NCI-H82 treated with DMSO at 0.1 percent for 48 hours (cell line): ENCODE results near the gene ETS1.

Source experiments
- DNase-seq: peaks from one replicate; lab custom pipeline; 2025; ENCODE audit not compliant: unreplicated experiment; lab: John Stamatoyannopoulos, UW

The ETS1 gene

DNA sequence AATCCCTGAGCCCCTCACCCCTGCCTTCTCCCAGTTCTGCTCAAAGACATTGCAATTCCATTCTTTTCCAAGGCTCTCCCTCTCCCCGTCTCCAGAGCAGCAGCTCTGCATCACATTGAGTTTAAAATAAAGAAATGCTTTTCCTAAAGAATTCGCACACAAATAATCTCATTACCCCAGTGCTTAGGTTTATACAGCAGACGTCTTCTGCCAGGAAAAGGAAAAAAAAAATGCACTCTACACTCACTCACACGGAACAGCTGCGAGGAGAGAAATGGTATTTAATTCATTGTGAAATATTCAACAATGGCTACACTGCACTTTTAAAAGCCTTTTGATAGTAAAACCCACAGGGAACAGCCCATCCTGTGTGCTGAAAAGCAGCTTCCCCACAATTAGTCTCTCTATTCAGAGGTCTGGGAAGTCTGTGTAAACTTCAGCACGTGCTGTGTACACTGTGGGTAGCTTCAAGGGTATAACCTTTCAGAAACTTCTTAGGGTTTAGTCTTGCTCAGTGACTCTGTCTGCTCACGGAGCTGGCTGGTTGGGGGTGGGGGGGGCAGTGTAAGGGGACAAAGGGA is 42.8 kb downstream of the ETS1 start:
- DNase-seq, result peak; percentile 36

DNA sequence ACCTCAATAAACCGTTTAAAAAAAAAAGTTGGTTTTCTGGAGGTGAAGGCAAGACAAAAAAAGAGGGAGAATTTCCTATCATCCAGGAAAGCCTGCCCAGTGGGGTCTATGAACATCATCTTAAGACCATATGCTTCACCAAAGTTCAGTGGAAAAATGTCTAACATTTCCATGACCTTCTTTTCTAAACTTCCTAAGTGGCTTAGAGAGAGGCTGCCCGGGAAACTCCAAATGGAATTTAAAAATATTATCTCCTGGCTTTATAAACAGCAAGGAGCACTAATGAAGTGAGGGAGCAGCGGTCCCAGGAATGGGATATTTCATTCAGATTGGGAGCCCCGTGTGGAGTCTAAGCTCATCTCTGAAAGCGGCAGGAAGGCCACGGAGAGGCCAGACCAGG is 46.9 kb downstream of the ETS1 start:
- DNase-seq, result no peak

DNA sequence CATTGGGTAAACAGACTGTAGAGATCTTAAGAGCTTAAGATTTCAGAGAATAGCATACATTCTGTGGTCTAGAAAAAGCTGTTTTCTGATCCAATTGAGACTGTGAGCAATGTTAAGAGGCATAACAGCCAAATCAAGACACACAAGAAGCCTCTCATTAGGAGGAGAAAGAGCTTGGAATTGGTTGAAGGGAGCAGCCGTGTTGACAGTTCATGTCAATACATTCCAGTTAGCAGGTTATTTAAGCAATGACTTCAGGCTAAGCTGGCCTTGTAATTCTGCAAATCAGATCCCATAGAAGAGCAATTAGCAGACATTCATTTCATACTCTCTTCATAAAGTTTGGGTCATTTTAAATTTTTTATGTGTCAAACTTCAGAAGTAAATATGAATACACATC is 50.9 kb downstream of the ETS1 start:
- DNase-seq, result peak; percentile 46

DNA sequence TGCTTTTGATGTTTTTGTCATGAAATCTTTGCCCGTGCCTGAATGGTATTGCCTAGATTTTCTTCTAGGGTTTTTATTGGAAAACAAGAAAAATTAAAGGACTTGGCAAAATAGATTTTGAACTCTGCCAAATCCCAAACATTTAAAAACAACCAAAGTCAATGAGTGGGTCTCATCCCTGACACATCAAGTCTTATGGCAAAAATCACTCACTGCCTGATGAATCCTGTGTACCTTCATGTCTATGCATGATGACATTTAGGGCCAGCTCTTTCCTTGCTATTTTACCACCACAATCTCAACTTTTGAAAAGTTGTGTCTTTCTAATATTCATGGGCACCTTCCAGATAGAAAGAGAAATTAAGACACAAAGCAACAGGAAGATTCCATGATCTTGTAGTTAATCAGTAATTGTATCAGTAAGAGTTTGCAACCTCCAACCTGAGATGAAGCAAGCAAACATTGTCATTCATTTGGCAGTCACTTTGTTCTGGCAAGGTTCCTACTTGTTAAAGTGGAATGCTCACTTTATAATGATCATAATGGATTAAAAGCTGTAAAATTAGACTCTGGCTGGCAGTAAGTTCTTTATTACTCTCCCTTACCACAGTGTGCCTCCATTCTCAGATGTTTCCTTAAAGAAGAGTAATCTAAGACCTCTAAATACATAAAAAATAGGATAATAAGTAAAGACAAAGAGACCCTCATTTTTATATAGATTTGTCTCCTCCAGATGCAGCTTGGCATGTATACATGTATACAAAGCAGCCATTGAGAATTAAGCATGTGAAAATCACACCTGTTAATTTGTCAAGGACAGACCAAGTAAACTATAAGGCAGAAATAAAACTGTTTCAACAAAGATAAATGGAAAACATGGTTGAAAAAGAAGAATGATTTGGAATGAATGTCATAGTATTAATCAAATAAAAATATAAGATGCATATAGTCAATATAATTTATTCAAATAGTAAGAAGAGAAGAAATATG is 51.6 kb downstream of the ETS1 start:
- DNase-seq, result no peak

DNA sequence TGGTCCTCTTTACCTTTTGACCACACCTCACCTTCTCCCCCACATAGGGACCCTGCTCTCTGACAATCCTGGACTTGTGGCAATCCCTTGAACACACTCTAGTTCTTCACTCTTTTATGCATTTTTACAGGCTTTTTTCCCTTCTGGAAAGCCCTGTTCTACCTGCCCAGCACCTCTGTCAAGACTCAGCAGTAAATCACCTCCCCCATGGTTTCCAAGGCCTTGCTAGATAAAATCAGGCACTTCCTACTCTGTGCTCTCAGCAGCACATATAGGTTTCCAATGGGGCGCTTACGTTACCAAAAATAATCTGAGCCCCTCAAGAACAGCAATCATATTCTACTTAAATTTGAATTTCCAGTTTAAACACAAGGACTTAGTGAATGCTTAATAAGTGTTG is 53.9 kb downstream of the ETS1 start:
- no peak for DNase-seq

DNA sequence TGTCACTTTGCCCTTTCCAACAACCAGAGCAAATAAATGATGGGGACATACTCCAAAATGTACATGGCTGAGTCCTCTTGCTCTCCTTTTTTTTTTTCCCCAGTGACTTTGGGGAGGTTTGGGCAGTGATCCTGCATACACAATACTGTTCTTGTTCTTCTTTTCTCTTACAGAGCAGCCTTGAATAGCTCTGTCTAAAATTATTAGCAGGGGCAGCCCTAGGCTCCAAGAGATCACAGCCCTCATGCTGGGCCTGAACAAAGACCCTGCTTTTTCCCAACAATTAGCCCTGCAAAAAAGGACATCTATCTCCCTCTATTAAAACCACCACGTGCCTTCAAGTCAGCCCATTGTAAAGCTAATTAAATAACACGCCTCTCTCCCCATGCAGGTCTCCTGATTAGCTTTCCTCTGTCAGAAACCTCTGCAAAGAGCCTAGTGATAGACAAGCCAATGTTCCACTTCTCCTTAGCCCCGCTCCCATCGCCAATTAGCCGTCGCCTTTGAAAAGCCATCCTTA is 54.7 kb downstream of the ETS1 start:
- DNase-seq, result no peak

DNA sequence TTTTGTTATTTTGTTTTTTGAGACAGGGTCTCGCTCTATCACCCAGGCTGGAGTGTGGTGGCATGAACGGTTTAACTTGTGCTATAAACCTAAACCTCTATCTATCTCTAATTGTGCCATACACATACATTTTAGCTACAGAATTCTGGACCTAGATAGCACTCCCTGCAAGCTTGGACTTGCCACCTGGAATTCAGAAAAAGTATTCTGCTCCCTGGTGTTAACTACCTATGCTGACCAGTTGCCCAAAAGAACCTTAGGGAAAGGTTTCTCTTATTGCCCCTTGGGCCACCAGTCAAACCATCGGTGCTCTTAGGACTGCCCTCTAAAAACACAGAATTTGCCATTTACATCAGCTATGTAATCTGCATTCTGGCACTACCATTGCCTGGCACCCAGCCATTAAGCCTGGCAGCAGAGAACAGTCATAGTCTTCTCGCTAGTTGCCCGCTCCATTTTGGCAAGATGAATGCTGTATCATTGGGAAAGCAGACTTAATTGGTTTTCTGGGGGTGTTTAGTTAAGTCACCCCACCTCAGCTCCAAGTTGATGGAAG is 55.3 kb downstream of the ETS1 start:
- DNase-seq, result no peak

DNA sequence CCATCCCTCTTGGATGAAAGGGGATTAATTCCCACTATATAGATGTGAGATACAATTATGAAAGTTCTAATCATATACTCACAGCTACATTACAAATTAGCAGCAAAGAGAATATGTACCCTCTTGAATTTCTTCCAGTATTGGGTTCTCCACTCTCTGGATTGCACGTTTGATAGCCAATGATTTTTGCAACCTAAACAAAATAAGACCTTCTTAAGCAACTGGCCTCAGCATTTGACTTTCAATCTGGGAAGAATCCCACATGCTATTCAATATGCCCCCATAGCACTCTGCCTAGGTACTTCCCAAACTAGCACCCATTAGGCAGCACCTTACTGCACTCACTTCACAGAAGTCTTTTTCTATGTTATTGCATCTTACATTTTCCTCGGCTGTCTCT is 55.8 kb downstream of the ETS1 start:
- DNase-seq, result no peak

DNA sequence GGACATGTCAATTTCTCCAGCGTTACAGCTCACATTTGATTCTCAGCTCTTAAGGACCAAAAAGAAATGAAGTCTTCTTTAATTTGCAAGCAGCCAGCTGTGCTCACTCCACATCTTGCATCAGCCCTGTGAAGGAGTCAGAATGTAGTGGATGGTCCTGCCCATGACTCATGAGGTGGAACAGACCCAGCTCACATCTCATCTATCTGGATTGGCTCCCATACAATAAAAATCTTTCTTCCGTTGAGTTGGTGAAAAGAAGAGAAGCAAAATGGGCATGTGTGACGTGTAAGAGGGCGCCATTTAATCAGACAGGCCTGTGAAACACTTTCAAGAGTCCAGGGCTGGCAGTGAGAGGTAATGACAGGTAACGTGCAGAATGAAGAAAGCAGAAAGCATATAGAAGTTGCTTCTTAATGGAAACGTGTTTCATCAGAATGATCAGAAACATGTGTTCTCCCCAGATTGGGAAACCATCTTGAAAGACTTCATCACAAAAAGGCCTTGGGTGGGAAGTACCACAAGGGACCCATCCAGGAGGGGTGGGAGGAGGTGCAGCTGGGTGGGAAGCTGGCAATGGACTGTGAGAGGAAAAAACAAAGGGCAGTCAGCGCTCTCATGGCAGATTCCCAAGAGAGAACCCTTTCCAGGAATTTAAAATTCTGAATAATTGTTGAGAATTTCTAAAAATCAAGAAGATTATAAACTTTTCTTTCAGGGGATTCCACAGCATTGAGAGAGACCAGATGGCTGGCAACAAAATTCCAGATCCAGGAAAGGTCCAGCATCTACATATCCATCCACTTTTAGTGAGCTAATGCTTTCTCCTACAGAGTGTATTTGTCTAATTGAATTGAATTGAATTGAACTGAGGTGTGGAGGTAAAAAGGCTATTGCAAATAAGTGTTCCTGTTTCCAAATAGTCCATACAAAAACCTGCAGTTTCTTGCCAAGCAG is 57.0 kb downstream of the ETS1 start:
- DNase-seq, result no peak

DNA sequence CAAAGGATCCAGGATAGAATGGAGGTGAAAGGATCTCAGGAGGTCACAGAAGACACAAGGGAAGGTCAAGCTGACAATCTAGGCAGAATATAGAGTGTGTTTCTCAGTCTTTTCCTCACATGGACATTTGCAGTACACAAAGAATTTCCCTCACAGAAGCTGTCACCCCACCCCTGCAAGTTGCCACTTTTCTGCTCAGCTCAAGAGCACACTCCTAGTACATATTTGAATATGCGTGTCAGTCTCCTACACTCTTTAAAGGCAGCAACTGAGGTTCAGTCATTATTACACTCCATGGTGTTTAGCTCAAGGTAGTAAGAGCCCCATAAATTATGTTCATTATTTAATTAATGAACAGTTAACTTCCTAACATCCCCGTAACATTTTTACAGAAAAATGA is 59.1 kb downstream of the ETS1 start:
- DNase-seq, result no peak

DNA sequence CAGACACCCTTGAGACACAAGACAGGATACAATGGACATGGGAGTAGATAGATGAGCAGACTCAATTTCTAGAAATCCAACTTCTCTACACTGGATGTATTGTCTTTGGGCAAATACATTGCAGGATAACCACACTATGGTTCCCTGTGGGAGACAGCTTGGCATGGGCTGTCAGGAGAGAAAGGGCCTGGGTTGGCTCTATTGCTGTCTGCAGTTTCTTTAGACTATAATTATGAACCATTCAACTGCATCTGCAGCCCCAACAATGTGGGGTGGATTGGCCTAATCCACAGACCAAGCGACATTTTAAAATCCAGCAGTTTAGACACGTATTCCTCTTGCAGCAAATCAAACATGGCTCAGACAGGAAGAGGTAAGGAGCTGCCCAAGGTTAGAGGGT is 60.3 kb downstream of the ETS1 start:
- DNase-seq, result no peak

DNA sequence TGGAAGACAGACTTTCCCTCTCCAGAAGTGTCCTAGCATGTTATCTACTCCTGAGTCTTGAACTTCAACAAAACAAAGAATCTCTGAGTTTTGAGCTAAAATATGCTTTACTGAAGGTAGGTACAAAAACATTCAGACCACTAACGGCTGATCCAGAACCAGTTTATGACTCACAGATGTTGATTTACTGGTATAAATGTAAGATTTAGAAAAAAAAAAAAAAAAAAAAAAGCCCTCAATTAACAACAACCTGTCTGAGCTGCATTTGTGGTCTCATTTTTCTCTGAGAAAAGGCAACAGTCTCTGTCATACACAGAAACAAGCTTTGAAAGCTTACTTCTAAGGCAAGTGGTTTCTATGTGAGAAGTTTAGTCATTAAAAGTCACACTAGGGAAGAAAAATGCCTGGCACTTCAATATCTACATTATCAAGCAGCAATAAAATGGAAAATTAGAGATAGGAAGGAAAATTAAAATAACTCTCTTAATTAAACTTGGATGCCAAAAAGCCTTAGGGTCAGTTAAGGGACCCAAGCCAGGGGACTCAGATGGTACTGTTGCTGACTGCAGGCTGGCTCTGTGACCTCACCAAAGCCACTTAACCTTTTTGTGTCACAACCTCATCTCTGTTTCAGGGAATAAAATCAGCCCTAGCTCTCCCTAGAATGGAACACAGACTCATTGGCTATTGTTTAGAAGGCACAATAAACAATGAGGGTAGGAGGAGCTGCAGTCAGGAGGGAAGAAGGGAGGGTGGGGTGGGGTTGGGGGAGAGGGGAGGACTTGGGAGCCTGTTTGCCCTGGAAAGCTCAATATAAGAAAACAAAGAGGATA is 61.7 kb downstream of the ETS1 start:
- DNase-seq, result no peak

DNA sequence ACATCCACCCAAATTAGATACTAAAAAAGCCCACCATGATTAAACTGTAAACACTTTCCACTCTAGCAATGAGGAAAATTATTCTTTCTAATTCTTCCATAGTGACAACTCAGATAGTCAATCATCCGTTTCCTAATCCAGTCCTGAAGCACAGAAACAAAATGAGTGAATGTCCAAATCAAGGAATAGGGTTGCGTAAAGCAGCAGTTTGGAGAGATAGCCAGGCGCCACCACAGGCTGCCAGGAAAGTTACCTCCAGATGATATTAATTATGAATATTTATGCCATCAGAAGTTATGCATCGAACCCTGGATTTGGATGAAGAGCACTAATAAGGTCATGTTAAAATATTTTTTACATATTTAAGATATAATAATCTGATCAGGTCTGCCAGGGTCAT is 63.2 kb downstream of the ETS1 start:
- no peak for DNase-seq

DNA sequence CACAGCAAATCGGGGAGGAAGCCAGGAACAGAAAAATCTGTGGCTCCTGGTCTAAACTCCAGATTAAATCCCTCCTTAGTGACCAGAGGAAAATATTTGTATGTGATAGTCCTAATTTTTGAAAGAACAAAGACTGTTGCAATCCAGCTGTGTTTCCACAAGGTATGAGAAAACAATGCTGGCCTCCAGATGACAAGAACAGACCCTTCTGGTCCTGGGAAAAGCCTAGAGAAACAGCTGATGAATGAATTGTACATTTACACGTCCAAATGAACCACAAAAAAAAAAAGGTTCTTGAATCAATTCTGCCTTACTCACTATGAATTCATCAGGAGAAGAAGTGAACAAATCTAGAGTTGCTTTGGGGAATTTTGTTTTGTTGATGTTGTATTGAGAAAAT is 63.7 kb downstream of the ETS1 start:
- no peak for DNase-seq

DNA sequence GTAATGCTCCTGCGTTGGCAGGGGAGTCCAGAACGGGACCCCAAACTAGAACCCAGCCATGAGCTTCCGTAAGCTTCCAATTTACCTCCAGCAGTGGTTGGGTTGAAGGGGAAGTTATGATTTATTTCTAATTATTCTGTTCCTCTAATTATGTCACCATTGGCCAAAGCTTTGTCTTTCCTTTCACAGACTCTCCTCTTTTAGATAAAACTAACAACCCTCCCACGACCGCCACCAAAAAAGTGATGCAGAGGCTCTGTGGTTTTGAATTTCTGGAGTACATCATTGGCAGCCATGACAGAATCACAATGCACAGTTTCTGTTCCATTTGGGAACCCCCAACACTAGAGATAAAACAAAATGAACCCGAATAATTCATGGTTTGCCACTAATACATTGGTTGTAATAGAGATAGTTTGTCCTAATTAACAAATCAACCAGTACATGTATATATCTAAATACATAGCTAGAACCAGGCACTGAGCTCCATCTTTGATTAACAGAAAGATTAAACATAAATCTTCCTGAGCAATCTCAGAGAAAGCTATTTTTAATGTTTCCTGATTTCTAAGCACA is 64.3 kb downstream of the ETS1 start:
- no peak for DNase-seq

DNA sequence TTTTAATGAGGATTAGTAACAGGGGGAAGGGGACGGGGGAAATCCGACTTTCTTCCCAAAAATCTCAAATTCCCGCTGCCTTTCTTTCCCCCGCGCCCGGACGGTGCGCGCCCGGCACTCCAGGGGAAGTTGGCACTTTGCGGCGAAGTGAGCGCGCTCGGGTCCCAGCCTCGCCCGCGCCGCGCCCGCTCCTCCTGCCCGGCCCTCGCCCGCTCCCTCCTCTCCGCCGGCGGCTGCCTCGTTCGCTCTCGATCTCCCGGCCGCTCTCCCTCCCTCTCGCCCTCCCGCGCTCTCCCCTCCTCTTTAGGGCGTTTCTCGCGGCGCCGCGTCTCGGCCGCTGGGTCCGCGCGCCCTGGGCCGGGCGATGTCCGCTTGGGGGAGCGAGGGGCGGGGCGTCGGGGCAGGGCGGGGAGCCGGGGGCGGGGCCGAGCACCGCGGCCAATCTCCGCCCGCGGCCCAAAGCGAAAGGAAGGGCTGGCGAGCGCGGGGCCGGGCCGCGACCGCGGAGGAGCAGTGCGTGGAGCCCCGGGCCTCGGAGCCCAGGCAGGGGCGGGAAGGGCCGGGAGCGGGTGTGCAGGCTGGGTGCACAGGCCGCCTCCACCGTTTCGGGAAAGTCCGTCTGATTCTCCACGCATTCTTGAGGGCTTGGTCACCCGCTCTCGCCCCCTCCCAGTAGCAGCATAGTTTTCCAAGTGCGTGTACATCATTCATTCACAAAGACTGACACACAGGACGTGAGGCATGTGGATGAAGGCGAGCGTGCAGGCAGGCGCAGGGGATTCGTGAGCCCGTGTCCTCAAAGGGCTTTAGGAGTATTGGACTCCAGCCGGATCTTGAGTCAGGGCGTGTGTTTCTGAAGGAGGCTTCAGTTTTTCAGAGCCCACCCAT is 65.1 kb downstream of the ETS1 start:
- peak; percentile 41 for DNase-seq

DNA sequence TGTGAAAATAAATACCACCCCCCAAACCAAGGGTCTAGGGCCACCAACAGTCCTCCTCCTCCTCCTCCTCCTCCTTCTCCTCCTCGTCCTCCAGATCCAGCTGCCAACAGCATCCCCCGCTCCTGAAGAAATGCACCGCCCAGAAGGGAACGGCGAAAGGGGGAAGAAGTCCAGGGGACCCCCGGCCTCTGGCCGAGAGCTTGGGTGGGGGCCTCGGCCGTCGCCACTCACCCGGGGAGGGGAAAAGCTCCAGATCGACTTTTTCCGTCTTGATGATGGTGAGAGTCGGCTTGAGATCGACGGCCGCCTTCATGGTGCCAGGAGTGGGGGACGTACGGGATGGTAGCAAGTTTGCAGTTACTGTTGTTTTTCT is 65.7 kb downstream of the ETS1 start:
- no peak for DNase-seq

DNA sequence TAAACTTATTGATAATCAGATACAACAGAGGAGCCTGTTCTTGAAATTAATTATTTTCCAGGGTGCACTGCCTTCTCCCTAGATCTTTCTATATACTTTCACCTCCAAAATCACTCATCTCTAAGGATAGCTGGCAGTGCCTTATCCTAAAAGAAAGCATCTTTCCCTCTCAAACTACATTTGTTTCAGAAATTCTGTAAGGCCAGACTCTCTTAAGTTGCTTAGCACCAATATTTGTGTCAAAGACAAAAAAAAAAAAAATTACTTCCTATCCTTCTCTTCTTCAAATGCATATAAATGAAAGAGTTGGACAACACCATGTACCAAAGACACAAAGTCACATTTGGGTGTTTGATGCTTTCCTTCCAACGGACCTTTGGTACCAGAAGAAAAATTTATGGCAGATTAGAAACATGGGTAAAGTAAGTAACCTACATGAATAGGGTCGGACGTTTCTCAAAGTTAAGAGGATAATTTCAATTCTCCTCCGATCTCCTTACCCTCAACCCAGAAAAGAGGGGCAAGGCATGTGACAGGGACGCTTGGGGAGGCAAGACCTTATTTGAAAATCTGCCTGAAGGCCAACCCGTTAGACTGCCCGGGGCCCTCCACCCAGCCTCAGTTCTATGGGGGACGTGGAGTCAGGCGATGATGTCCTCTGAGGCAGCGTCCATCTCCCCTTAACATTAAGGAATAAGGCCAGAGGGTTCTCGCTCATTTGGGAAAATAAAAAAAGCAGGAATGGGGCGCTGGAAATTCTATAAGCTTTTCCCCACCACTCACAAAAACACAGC is 66.3 kb downstream of the ETS1 start:
- DNase-seq, result no peak
